HUES64 (cell line): ENCODE measurements around the gene TCL1A. TPM values are rescaled to one million over a fixed set of nuclear protein-coding genes. Genes with fewer than 3 reads are reported as not detected.
"Not testable (repeated sequence)": the region's sequence is repeated elsewhere in the genome, so short reads cannot be mapped to it uniquely, and the experiment has no call there.

Source experiments
- H3K27ac ChIP-seq: 2 replicates; pipeline ENCODE4 v1.7.0; 2013; ENCODE audit warnings: low read depth, low read length, inconsistent platforms
- H3K27me3 ChIP-seq: 2 replicates; pipeline ENCODE4 v1.6.1; 2013; ENCODE audit warnings: mild to moderate bottlenecking, low read length; ENCODE audit not compliant: insufficient read depth
- H3K36me3 ChIP-seq: 2 replicates; pipeline ENCODE4 v1.6.1; 2013; ENCODE audit warnings: mild to moderate bottlenecking, low read length; ENCODE audit not compliant: insufficient read depth
- H3K4me1 ChIP-seq: 2 replicates; pipeline ENCODE4 v1.6.1; 2013; ENCODE audit warnings: mild to moderate bottlenecking, low read length, moderate library complexity; ENCODE audit not compliant: insufficient read depth
- H3K4me3 ChIP-seq: 2 replicates; pipeline ENCODE4 v1.5.1; 2013; ENCODE audit warnings: mild to moderate bottlenecking, low read length, moderate library complexity
- H3K9ac ChIP-seq: 2 replicates; pipeline ENCODE4 v1.6.1; 2013; ENCODE audit warnings: mild to moderate bottlenecking, low read depth, low read length
- H3K9me3 ChIP-seq: 2 replicates; pipeline ENCODE4 v1.6.1; 2013; ENCODE audit warnings: low read depth, low read length; ENCODE audit not compliant: insufficient read depth
- WGBS: fragments of 150-250, 120-280 bp; methylation state at CpG from one replicate; pipeline ENCODE4 v1.1.7; 2013; ENCODE audit warnings: missing lambda C conversion rate; 5-methylcytosine and 5-hydroxymethylcytosine counted together
- polyA plus RNA-seq, 2 experiments: library from polyadenylated mRNA; stranded (reverse); fragments of 50-300 nt; gene quantifications; one replicate each; pipeline ENCODE4 v1.2.3, GENCODE V29; 2013

Gene TCL1A
- not detected for polyA plus RNA-seq (2013, experiment 1 of 2)
- not detected for polyA plus RNA-seq (2013, experiment 2 of 2)

- WGBS: 94% methylated on average over 47 of the region's 47 CpGs
- peaks cover 5% of the 10 kb centered on the region; the same call in 1 of the 2 replicates for H3K4me1 ChIP-seq
- no peak within 1 kb of the TSS for H3K9ac ChIP-seq
- H3K36me3 ChIP-seq: no peaks in the 10 kb centered on the region
- H3K27me3 ChIP-seq: peaks cover 9% of the 10 kb centered on the region
- H3K4me3 ChIP-seq: no peak within 1 kb of the TSS
- no peak within 1 kb of the TSS for H3K27ac ChIP-seq
- no peaks in the 10 kb centered on the region for H3K9me3 ChIP-seq
Measured at GRCh38 chr14:95713596-95714371, at the start of gene TCL1A. TCL1A (minus strand) TSS chr14:95714125; CDS start chr14:95714066, 59 bp downstream.

- not testable (repeated sequence) for H3K27ac ChIP-seq, H3K4me3 ChIP-seq, H3K9me3 ChIP-seq, H3K36me3 ChIP-seq, H3K27me3 ChIP-seq, H3K4me1 ChIP-seq, H3K9ac ChIP-seq
- 93% methylated on average over 2 of the region's 4 CpGs for WGBS
Measured at GRCh38 chr14:95763032-95763431, 49.1 kb upstream of the TCL1A start.

GRCh38 chr14:95761436-95761835, 47.5 kb upstream of the TCL1A start:
- Histone ChIP-seq H3K27me3 (no peaks in the 10 kb centered on the region), H3K4me1 (peaks cover 3% of the 10 kb centered on the region; the same call in 1 of the 2 replicates), H3K9me3 (no peaks in the 10 kb centered on the region), H3K36me3 (no peaks in the 10 kb centered on the region), H3K9ac (no peak overlapping the region), H3K4me3 (no peak overlapping the region), H3K27ac (no peak overlapping the region)
- WGBS: 45% methylated on average over 5 of the region's 6 CpGs

GRCh38 chr14:95760596-95760995, 46.7 kb upstream of the TCL1A start:
- Histone ChIP-seq H3K9ac (no peak overlapping the region), H3K27me3 (no peaks in the 10 kb centered on the region), H3K4me1 (peaks cover 3% of the 10 kb centered on the region; the same call in 1 of the 2 replicates), H3K36me3 (no peaks in the 10 kb centered on the region), H3K4me3 (no peak overlapping the region), H3K9me3 (no peaks in the 10 kb centered on the region), H3K27ac (no peak overlapping the region)
- 91% methylated on average over 3 of the region's 3 CpGs for WGBS

GRCh38 chr14:95759941-95760340, 46.0 kb upstream of the TCL1A start:
- no peaks in the 10 kb centered on the region for H3K36me3 ChIP-seq
- no peak overlapping the region for H3K27ac ChIP-seq
- H3K9ac ChIP-seq: no peak overlapping the region
- H3K9me3 ChIP-seq: no peaks in the 10 kb centered on the region
- H3K4me1 ChIP-seq: peaks cover 3% of the 10 kb centered on the region; the same call in 1 of the 2 replicates
- H3K27me3 ChIP-seq: no peaks in the 10 kb centered on the region
- H3K4me3 ChIP-seq: no peak overlapping the region

- no peak overlapping the region for H3K9ac ChIP-seq
- WGBS: 70% methylated on average over 7 of the region's 7 CpGs
- H3K36me3 ChIP-seq: no peaks in the 10 kb centered on the region
- no peak overlapping the region for H3K27ac ChIP-seq
- H3K4me3 ChIP-seq: no peak overlapping the region
- no peaks in the 10 kb centered on the region for H3K27me3 ChIP-seq
- H3K9me3 ChIP-seq: no peaks in the 10 kb centered on the region
- H3K4me1 ChIP-seq: peaks cover 3% of the 10 kb centered on the region; the same call in 1 of the 2 replicates
Measured at GRCh38 chr14:95758331-95758730, 44.4 kb upstream of the TCL1A start.

GRCh38 chr14:95756751-95757150, 42.8 kb upstream of the TCL1A start:
- Histone ChIP-seq H3K27me3 (no peaks in the 10 kb centered on the region), H3K4me3 (no peak overlapping the region)
- 83% methylated on average over 3 of the region's 3 CpGs for WGBS

GRCh38 chr14:95756127-95756526, 42.2 kb upstream of the TCL1A start:
- Histone ChIP-seq H3K27me3 (no peaks in the 10 kb centered on the region), H3K9me3 (no peaks in the 10 kb centered on the region), H3K36me3 (no peaks in the 10 kb centered on the region), H3K9ac (no peak overlapping the region), H3K4me1 (peaks cover 4% of the 10 kb centered on the region; the same call in 1 of the 2 replicates), H3K4me3 (no peak overlapping the region), H3K27ac (no peak overlapping the region)
- WGBS: 97% methylated on average over 4 of the region's 6 CpGs

More at GRCh38 chr14:95756751-95757150, 42.8 kb upstream of the TCL1A start:
- H3K9ac ChIP-seq: no peak overlapping the region
- peaks cover 6% of the 10 kb centered on the region for H3K4me1 ChIP-seq
- H3K9me3 ChIP-seq: no peaks in the 10 kb centered on the region
- no peak overlapping the region for H3K27ac ChIP-seq
- no peaks in the 10 kb centered on the region for H3K36me3 ChIP-seq

- Histone ChIP-seq H3K9me3 (no peaks in the 10 kb centered on the region), H3K9ac (no peak overlapping the region), H3K27me3 (no peaks in the 10 kb centered on the region), H3K36me3 (no peaks in the 10 kb centered on the region), H3K27ac (no peak overlapping the region), H3K4me3 (no peak overlapping the region), H3K4me1 (no peaks in the 10 kb centered on the region)
- 81% methylated on average over 4 of the region's 4 CpGs for WGBS
Measured at GRCh38 chr14:95741781-95742180, 27.9 kb upstream of the TCL1A start.

GRCh38 chr14:95741038-95741490, 27.1 kb upstream of the TCL1A start:
- Histone ChIP-seq H3K9me3 (no peaks in the 10 kb centered on the region), H3K4me3 (no peak overlapping the region), H3K27me3 (no peaks in the 10 kb centered on the region), H3K4me1 (no peaks in the 10 kb centered on the region), H3K27ac (no peak overlapping the region), H3K36me3 (no peaks in the 10 kb centered on the region), H3K9ac (no peak overlapping the region)
- WGBS: 70% methylated on average over 5 of the region's 5 CpGs

- no peaks in the 10 kb centered on the region for H3K4me1 ChIP-seq
- no peaks in the 10 kb centered on the region for H3K27me3 ChIP-seq
- H3K4me3 ChIP-seq: no peak overlapping the region
- WGBS: 96% methylated on average over 1 of the region's 1 CpG
- no peaks in the 10 kb centered on the region for H3K36me3 ChIP-seq
- H3K9me3 ChIP-seq: no peaks in the 10 kb centered on the region
- no peak overlapping the region for H3K9ac ChIP-seq
- no peak overlapping the region for H3K27ac ChIP-seq
Measured at GRCh38 chr14:95739356-95739755, 25.4 kb upstream of the TCL1A start.
